Activated T-cell treated with anti-CD3 and anti-CD28 coated beads, Interleukin-2, amount 50 U/mL, for 24 hours (primary cell): Measurements from ENCODE around the gene METTL26.

Experiments used
- DNase-seq: peaks from one replicate; pipeline ENCODE4 v3.0.0-alpha.2; 2020
- H3K27ac Mint-ChIP-seq: 2 replicates; pipeline ENCODE4 v1.8.0; 2020; ENCODE audit warnings: mild to moderate bottlenecking, mixed read lengths
- H3K27me3 Mint-ChIP-seq: 2 replicates; pipeline ENCODE4 v1.8.0; 2020; ENCODE audit warnings: mixed read lengths
- H3K36me3 Mint-ChIP-seq: 2 replicates; pipeline ENCODE4 v1.8.0; 2020; ENCODE audit warnings: low read depth, mixed read lengths
- H3K4me1 Mint-ChIP-seq: 2 replicates; pipeline ENCODE4 v1.8.0; 2020; ENCODE audit warnings: low read depth, mixed read lengths
- H3K4me3 Mint-ChIP-seq: 2 replicates; pipeline ENCODE4 v1.8.0; 2020; ENCODE audit warnings: mild to moderate bottlenecking, moderate library complexity, mixed read lengths
- H3K9me3 Mint-ChIP-seq: 2 replicates; pipeline ENCODE4 v1.8.0; 2020; ENCODE audit warnings: mixed read lengths

Gene METTL26

DNA sequence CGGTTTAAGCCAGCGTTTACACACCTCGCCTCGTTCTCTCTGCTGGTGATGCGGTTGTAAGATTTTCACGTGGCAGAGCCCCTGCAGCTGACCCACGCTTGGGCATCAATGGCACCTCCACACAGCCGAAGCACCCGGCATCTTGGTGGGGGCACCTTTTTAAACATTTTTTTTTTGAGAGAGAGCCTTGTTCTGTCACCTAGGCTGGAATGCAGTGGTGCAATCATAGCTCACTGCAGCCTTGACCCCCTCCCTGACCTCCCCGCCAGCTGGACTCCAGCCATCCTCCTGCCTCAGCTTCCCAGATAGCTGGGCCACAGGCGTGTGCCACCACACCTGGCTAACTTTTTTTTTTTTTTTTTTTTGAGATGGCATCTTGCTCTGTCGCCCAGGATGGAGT, 17.9 kb upstream of the METTL26 start:
- Mint-ChIP-seq H3K4me1 (peaks cover 9% of the 10 kb centered on the region), H3K4me3 (no peak overlapping the region), H3K9me3 (no peaks in the 10 kb centered on the region), H3K36me3 (peaks cover 36% of the 10 kb centered on the region), H3K27me3 (no peaks in the 10 kb centered on the region), H3K27ac (no peak overlapping the region)
- no peak for DNase-seq

GRCh38 chr16:652454-653305, 16.6 kb upstream of the METTL26 start:
- Mint-ChIP-seq H3K27ac (no peak overlapping the region), H3K36me3 (peaks cover 43% of the 10 kb centered on the region)

GRCh38 chr16:651844-652243, 15.7 kb upstream of the METTL26 start:
- H3K4me3 Mint-ChIP-seq = no peak overlapping the region

More at GRCh38 chr16:652454-653305, 16.6 kb upstream of the METTL26 start:
- no peaks in the 10 kb centered on the region for H3K9me3 Mint-ChIP-seq
- peaks cover 15% of the 10 kb centered on the region for H3K4me1 Mint-ChIP-seq
- no peak overlapping the region for H3K4me3 Mint-ChIP-seq
- H3K27me3 Mint-ChIP-seq = no peaks in the 10 kb centered on the region
- DNase-seq = no peak

DNA sequence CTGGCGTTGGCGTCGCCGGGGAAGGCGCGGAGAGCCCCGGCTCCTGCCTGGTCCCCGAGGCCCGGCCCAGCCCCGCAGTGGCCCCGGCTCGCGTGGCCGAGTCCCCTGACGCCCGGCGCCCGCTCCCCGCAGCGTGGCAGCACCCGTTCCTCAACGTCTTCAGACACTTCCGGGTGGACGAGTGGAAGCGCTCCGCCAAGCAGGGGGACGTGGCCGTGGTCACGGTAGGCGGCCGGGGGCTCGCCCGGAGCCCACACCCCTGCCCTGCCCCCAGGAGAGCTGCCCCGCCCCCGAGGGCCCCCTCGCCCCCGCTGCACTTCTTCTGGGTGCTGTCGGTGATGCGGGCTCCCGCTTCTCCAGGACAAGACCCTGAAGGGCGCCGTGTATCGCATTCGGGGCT, 13.5 kb upstream of the METTL26 start:
- Mint-ChIP-seq H3K4me3 (peak overlapping the region; percentile 80), H3K27me3 (no peaks in the 10 kb centered on the region), H3K36me3 (peaks cover 57% of the 10 kb centered on the region), H3K4me1 (peaks cover 20% of the 10 kb centered on the region), H3K27ac (peak overlapping the region; percentile 76), H3K9me3 (no peaks in the 10 kb centered on the region)
- peak; percentile 61 for DNase-seq

More at GRCh38 chr16:651844-652243, 15.7 kb upstream of the METTL26 start:
- Mint-ChIP-seq H3K4me1 (peaks cover 17% of the 10 kb centered on the region), H3K27me3 (no peaks in the 10 kb centered on the region), H3K9me3 (no peaks in the 10 kb centered on the region), H3K36me3 (peaks cover 49% of the 10 kb centered on the region), H3K27ac (no peak overlapping the region)
- no peak for DNase-seq

GRCh38 chr16:648781-649589, 12.9 kb upstream of the METTL26 start, which contains the start of gene WDR90:
WDR90 (plus strand) TSS chr16:649365; CDS start chr16:649417, 52 bp downstream.
- peak; percentile 95 for DNase-seq
- Mint-ChIP-seq H3K9me3 (no peaks in the 10 kb centered on the region), H3K36me3 (peaks cover 61% of the 10 kb centered on the region), H3K27ac (peak within 1 kb of the TSS; percentile 89), H3K4me3 (peak within 1 kb of the TSS; percentile 87), H3K27me3 (no peaks in the 10 kb centered on the region), H3K4me1 (peaks cover 27% of the 10 kb centered on the region)

- no peaks in the 10 kb centered on the region for H3K9me3 Mint-ChIP-seq
- peak overlapping the region; percentile 89 for H3K27ac Mint-ChIP-seq
- peaks cover 56% of the 10 kb centered on the region for H3K36me3 Mint-ChIP-seq
- H3K4me1 Mint-ChIP-seq = peaks cover 32% of the 10 kb centered on the region
- DNase-seq = peak; percentile 70
- no peaks in the 10 kb centered on the region for H3K27me3 Mint-ChIP-seq
- peak overlapping the region; percentile 87 for H3K4me3 Mint-ChIP-seq
Observed at GRCh38 chr16:648071-648780, 12.1 kb upstream of the METTL26 start.

GRCh38 chr16:647173-647902, 11.2 kb upstream of the METTL26 start:
- H3K36me3 Mint-ChIP-seq = peaks cover 54% of the 10 kb centered on the region
- H3K27ac Mint-ChIP-seq = peak overlapping the region; percentile 55
- H3K9me3 Mint-ChIP-seq = no peaks in the 10 kb centered on the region
- no peak overlapping the region for H3K4me3 Mint-ChIP-seq
- DNase-seq = peak; percentile 34
- H3K4me1 Mint-ChIP-seq = peaks cover 36% of the 10 kb centered on the region
- H3K27me3 Mint-ChIP-seq = no peaks in the 10 kb centered on the region

GRCh38 chr16:646679-647172, 10.6 kb upstream of the METTL26 start:
- no peak for DNase-seq
- Mint-ChIP-seq H3K36me3 (peaks cover 49% of the 10 kb centered on the region), H3K27me3 (no peaks in the 10 kb centered on the region), H3K4me3 (peak overlapping the region; percentile 20), H3K9me3 (no peaks in the 10 kb centered on the region), H3K27ac (peak overlapping the region; percentile 55), H3K4me1 (peaks cover 36% of the 10 kb centered on the region)

GRCh38 chr16:645852-646678, 10.0 kb upstream of the METTL26 start:
- no peak overlapping the region for H3K4me3 Mint-ChIP-seq
- no peaks in the 10 kb centered on the region for H3K9me3 Mint-ChIP-seq
- H3K36me3 Mint-ChIP-seq = peaks cover 47% of the 10 kb centered on the region
- H3K27me3 Mint-ChIP-seq = no peaks in the 10 kb centered on the region
- DNase-seq = no peak
- H3K4me1 Mint-ChIP-seq = peaks cover 36% of the 10 kb centered on the region
- peak overlapping the region; percentile 31 for H3K27ac Mint-ChIP-seq

DNA sequence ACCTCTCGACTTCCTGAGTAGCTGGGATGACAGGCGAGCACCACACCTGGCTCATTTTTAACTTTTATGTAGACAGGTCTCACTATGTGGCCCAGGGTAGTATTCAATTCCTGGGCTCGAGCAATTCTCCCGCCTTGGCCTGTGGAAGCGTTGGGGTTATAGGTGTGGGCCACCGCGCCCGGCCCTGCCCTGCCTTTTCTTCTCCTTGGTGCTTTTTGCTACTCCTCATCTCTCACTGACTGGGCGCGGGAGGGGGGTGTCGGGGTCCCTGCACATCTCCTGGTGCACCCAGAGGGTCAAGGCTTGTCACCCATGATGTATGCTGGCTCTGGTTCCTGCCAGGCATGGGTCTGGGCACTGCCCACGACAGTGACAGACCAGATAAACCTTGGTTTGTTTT, 8.5 kb upstream of the METTL26 start:
- peaks cover 41% of the 10 kb centered on the region for H3K36me3 Mint-ChIP-seq
- no peak for DNase-seq
- peaks cover 29% of the 10 kb centered on the region for H3K4me1 Mint-ChIP-seq
- peak overlapping the region; percentile 59 for H3K27ac Mint-ChIP-seq
- peak overlapping the region; percentile 83 for H3K4me3 Mint-ChIP-seq
- H3K9me3 Mint-ChIP-seq = no peaks in the 10 kb centered on the region
- no peaks in the 10 kb centered on the region for H3K27me3 Mint-ChIP-seq

DNA sequence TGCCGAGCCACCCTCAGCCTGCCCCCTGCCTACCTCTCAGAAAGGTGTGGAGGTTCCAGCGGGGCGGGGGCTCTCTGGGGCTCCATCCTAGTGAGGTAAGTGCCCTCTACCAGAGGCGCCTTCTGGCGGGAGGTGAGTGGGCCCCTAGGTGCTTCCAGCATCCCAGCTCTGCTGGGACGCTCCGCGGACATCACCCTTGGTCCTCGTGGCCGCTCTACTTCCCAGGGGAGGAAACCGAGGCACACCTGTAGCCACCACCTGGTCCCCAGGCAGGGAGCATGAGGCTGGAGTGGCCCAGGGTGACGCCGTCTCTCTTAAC, 6.9 kb upstream of the METTL26 start:
- peaks cover 25% of the 10 kb centered on the region for H3K4me1 Mint-ChIP-seq
- H3K4me3 Mint-ChIP-seq = peak overlapping the region; percentile 83
- H3K9me3 Mint-ChIP-seq = no peaks in the 10 kb centered on the region
- peaks cover 34% of the 10 kb centered on the region for H3K36me3 Mint-ChIP-seq
- DNase-seq = no peak
- peak overlapping the region; percentile 71 for H3K27ac Mint-ChIP-seq
- no peaks in the 10 kb centered on the region for H3K27me3 Mint-ChIP-seq

GRCh38 chr16:642189-643049, 6.3 kb upstream of the METTL26 start:
- peak; percentile 68 for DNase-seq
- H3K27ac Mint-ChIP-seq = peak overlapping the region; percentile 71
- H3K9me3 Mint-ChIP-seq = no peaks in the 10 kb centered on the region
- no peaks in the 10 kb centered on the region for H3K27me3 Mint-ChIP-seq
- H3K4me1 Mint-ChIP-seq = peaks cover 25% of the 10 kb centered on the region
- H3K4me3 Mint-ChIP-seq = peak overlapping the region; percentile 83
- peaks cover 31% of the 10 kb centered on the region for H3K36me3 Mint-ChIP-seq
